ENCODE results near the gene SMU1.

GRCh38 chr9:33103501-33104281 is 27.2 kb upstream of the SMU1 start:
- no peak for TF ChIP-seq CTCF (IDR thresholded peaks at IDR 0.05)
- no peak for TF ChIP-seq POLR2A (IDR thresholded peaks at IDR 0.05)
- TF ChIP-seq EP300 (IDR thresholded peaks at IDR 0.05), result no peak
